Ishikawa (cell line): ENCODE measurements around the gene UNC50.

ENCODE experiments used
- MAX ChIP-seq: IDR thresholded peaks from 2 replicates; pipeline ENCODE4 v1.6.1; 2012
- RAD21 ChIP-seq: IDR thresholded peaks from 2 replicates; pipeline ENCODE4 v1.6.1; 2012; ENCODE audit warnings: low read depth

- no peak for TF ChIP-seq RAD21
- TF ChIP-seq MAX, result no peak
Observed at GRCh38 chr2:98571796-98572195, 36.6 kb upstream of the UNC50 start.
